ENCODE measurements around the gene HOXA6.

Gene HOXA6

DNA sequence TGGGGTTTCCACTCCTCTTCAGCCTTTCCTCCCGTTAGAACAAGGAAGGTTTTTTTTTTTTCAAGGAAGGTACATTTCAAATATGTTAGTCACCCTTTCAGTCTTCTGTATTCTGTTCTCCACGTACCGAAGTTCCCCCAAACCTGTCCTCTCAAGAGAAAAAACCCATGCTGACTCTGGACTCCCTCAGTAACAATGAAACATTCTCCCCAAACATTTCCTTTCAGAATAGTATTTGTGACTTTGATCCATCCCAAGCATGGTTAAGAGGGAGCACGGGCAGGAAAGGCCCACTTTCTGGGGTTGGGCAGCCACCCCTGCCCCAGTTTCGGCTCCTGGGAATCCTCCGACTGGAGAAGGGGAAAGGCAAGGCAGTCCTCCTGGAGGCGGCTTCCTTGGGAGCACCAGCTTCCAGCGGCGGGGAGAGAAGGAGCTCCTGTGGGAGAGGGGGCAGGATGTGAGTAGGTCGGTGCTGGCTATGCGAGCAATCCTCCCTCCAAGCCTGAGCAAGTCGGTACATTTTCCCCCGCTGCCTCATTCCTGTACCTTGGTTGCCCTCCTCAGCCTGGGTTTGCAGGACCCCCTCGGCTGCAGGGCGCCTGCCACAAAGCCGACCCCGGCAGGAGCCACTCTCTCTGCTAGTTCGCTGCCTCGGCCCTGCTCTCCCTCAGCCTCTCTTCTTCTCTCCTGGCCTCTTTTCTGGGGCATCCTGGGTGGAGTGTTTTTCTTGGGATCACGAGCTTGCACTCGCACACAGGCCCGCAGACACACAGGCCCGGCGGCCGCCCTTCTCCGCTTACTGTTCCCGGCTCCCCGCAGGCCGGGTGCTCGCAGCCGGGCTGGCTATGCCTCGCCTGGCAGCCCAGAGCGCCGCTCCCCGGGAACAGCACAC is 49.6 kb downstream of the HOXA6 start:
- H3K27ac Mint-ChIP-seq, result no peak overlapping the region
- H3K9me3 Mint-ChIP-seq, result no peaks in the 10 kb centered on the region
- H3K4me1 Mint-ChIP-seq (ENCODE audit: low read depth in 2 of 2), result peaks cover 32 to 37% of the 10 kb centered on the region in 2 donors
- H3K27me3 Mint-ChIP-seq, result peaks cover 36 to 60% of the 10 kb centered on the region in 2 donors
- H3K4me3 Mint-ChIP-seq, result peak overlapping the region; percentile 78 to 83
- ATAC-seq (replicated peaks) (no peak), DNase-seq (no peak)
- peaks cover 34% of the 10 kb centered on the region for H3K36me3 Mint-ChIP-seq (ENCODE audit: insufficient read depth)

DNA sequence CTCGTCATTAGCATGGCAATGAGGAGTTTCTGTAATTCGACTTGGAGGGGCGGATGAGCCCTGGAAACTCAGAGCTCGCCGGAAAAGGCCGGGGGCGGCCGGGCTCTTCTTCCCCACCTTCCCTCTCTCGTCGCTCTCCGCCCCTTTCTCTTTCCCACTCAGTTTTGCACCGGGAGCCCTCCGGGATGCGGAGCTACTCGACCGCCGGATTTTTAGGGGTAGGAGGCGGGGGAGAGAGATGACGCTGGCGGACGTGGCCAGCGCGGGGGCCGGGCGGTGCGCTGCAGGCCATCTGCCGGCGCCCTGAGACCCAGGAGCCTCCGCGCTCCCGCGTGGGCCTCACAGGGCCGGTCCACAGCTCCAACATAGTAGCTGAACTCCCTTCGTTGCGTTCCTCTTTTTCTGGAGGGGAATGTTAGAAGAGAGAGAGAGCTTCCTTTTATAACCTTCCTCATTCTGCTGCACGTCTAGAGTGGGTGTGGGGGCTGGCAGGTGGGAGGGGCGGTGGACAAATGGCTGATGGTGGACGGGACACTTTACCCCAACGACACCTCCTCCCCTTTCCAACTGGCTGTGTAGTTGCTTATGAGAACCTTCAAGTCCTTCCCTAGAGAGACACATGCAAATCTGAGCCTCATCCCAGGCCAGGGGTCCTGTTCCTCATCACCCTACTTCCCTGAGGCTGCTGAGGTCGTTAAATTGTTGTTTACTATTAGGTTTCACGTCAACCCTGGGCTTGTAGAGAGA is 50.6 kb downstream of the HOXA6 start:
- DNase-seq (no peak), ATAC-seq (replicated peaks) (peak; percentile 14)
- Mint-ChIP-seq H3K27me3 (peaks cover 37 to 60% of the 10 kb centered on the region in 2 donors), H3K4me3 (peak overlapping the region; percentile 78 to 83), H3K9me3 (no peaks in the 10 kb centered on the region), H3K27ac (peak overlapping the region; percentile 79 to 84), H3K4me1 (ENCODE audit: low read depth in 2 of 2) (peaks cover 27 to 31% of the 10 kb centered on the region in 2 donors), H3K36me3 (ENCODE audit: insufficient read depth) (peaks cover 34% of the 10 kb centered on the region)

- Mint-ChIP-seq H3K27ac (peak within 1 kb of the TSS; percentile 79 to 84), H3K4me1 (ENCODE audit: low read depth in 2 of 2) (peaks cover 24 to 29% of the 10 kb centered on the region in 2 donors), H3K36me3 (ENCODE audit: insufficient read depth) (peaks cover 26% of the 10 kb centered on the region), H3K4me3 (peak within 1 kb of the TSS; percentile 78 to 83), H3K9me3 (no peaks in the 10 kb centered on the region), H3K27me3 (peaks cover 37 to 60% of the 10 kb centered on the region in 2 donors)
- peak; percentile 72 to 74 (median 72) for DNase-seq
- ATAC-seq (replicated peaks), result peak; percentile 90
These were observed 51.4 kb downstream of the HOXA6 start, which contains the start of gene HOXA1 for GRCh38 chr7:27095897-27096767. Gene HOXA1, minus strand, starts transcription at chr7:27096000. Its CDS starts 88 bp downstream, at chr7:27095912.

Data from effector memory CD8-positive, alpha-beta T cell (primary cell).